ENCODE measurements around the gene ZNF343.
"Not testable (repeated sequence)": the region's sequence is repeated elsewhere in the genome, so short reads cannot be mapped to it uniquely, and the experiment has no call there.

Gene ZNF343

DNA sequence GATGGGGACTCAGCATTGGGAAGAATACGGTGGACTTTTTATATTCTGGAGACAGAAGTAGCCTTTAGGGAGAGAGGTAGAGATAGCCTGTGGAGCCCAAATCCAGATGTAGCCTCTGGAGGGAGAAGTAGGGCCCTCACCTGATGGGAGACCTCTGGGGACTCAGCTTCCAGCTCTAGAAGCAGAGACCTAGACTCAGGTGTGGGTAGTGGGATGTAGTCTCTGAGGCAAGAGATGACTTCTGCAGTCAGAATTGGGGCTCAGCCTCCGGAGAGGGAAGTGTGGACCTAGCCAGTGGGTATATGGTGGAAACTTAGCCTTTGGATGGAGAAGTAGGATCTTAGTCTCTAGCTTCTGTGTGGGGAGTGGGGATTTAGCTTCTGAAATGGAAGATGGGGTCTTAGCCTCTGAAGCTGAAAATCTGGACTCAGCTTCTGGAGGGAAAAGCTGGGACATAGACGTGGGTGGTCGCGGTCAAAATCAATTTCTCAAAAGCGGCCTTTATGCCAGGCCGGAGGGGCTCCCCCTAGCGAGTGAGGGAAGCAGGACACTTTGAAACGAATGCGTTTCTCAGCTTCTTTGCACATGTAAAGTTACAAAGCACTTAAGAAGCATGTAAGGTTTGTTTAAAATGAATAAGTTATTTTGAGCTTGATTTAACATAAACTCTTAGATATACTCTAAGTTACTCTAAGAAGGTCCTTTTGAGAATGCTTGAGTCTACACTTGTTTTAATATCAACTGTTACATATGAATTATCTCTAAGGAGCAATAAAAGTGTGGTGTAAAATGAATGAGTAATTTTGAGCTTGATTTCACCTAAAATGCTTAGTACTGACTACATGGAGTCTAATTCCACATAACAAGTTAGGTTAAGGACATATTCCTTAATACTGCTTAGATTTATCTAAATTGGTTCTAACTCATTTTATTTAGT lies 12.9 kb upstream of the ZNF343 start:
- peak; percentile 49 for DNase-seq

DNA sequence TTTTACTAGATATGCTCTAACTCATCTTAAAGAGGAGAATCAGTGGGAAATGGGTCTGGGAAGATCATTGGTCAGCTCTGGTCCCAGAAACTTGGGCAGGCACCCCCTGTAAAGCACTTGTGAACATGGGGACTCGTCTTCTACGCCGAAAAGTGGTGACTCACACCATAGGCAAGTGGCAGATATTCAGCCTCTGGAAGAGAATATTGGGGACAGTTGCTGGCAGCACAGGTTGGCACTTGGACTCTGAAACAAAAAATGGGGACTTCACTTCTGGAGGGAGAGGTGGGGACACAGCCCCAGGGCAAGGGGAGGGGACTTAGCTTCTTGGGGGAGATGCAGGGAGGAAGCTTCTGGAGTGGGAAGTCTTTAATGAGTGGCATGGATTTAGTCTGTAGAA lies 11.9 kb upstream of the ZNF343 start:
- no peak for DNase-seq

DNA sequence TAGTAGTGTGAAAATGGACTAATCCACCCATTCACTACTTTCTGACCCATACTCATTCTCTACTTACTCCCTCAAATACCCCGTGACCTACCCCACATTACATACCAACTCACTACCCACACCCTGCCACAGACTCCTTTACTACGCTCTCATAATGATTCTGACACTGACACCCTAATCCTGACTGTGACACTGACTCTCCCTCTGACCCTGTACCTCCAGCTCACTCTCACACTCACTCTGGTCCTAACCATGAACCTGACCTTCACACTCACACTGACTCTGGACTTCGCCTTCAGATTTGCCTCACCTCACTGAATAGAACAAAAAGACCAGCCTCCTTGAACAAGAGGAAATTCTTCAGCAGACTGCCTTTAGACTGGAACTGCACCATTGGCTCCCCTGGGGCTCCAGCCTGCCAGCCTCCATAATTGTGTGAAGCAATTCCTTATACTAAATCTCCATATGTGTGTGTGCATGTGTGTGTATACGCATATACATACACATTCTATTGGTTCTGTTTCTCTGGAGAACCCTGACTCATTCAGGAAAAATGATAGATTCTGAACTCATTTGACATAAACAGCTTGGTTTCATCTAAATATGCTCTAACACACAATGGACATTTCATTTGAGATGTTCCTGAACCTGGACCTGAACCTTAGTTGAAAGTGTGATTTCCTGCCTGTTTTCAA lies 10.5 kb upstream of the ZNF343 start:
- peak; percentile 90 for DNase-seq

DNA sequence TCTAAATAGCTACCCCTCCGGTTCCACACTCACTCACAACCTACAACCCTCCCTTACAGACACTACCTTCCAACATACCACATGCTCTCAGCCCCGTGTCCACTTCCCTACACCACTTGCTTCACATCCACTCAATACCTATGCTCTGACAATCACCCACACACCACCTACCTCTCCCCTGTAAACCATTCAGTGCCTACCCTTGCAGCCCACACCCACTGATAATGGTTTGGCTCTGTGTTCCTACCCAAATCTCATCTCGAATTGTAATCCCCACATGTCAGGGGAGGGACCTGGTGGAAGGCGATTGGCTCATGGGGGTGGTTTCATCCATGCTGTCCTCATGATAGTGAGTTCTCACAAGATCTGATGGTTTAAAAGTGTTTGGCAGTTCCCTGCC lies 9.8 kb upstream of the ZNF343 start:
- no peak for DNase-seq

DNA sequence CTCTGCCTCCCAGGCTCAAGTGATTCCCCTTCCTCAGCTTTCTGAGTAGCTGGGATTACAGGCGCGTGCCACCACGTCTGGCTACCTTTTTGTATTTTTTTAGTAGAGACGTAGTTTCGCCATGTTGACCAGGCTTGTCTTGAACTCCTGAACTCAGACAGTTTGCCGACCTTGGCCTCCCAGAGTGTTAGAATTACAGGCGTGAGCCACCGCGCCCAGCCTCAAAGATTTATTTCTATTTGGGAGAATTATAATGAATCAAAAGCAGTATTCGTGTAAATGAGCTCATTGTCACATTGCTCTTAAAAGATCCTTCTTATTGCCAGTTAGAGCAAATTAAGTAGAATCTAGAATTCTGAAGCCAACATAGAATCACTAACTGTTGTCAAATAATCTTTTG lies 9.4 kb upstream of the ZNF343 start:
- DNase-seq: no peak

DNA sequence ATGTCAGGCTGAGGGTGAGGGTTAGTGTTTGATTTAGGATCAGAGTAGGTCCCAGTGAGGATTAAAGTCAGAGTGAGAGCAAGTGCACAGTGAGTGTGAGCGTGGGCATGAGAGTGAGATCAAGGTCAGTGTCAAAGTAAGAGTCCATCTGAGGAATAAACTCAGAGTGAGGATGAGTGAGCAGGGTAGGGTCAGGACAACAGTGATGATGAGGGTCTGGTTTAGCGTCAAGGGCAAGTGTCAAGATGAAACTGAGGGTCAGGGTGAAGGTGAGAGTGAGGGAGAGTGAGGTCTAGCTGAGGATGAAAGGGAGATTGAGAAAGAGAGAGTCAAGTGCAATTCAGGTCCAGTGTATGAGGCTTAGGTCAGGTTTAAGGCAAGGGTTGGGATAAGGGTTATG lies 7.7 kb upstream of the ZNF343 start:
- no peak for DNase-seq

DNA sequence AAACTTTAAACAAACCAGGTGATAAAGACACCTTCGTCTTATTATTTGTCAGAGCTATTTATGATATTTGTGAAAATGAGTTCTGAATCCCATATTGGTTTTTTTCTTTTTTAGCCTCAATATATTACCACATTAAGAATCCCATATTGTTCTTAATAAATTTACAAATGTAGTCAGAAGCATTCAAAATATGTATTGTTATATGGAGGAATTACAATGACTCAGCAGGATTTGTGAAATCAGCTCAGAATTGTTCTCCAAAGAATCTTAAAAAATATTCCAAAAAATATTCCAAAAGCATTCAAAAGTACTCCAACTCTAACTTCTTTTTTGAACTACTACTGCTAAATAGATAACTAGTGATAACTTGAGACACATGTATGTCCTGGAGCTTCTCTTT lies 6.5 kb upstream of the ZNF343 start:
- DNase-seq: peak; percentile 32

DNA sequence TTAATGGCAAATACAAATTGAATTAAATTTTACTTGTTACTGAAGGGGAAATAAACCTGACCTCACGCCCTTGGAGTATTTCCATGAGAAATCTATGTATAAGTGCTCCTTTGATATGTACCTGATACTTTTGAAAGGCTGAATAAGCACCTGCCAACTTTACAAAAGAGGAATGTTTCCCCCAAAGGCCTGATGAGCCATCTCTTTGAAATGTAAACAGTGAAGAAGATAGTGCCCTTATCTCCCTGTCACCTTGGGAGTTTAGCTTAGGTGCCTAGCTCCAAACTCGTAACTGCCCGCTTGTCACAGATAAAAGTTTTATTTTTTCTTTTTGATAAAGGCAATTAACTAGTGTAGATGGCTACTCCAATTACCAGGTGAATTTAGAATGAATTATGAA lies 1.1 kb upstream of the ZNF343 start:
- DNase-seq: no peak

DNA sequence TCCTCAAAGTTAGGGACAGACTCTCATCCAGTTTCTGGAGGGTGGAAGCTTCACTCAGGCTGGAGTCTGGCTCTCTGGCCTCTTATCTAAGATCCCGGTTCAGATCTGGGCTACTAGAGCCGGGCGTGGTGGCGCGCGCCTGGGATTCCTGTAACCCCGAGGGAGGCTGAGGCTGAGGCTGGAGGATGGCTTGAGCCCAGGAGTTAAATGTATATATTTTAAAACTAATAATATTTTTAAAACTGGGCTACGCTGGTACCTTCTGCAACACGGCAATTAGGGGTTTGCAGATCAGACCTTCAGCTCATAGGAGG lies 710 bp upstream of the ZNF343 start:
- DNase-seq: peak; percentile 44

DNA sequence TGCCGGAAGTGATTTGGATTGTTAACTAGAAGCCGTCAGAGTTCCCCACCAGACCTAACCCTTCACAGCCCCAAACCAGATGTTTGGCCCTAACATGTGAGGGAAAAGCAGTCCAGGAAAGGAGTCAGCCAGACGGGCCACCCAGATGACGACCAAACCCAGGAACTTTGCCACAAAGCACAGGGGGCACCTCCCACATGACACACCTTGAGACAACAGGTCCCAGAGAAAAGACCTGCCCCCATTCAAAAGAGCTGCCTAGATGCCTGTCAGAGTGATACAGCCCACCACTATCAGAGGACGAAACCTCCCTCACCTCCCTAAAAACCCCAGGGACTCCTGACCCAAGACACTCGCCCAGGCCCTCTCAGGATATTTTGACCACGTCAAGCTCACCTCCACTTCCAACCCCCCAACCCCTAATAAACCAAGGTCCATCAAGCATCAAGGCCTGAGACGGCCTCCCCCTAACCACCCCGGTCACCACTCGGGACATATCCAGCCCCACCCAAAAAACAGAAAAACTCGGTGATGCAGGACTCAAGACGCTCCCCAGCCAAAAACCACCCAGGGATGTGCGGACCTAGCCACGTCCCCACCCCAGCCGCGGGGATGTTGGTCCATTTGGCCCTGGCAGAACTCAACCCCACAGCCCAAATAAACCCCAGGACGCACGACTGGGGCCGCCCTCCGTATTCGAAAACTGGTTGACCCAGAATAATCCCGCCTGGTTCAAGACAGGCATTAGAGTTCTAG lies 662 bp downstream of the ZNF343 start:
- peak; percentile 35 for DNase-seq

DNA sequence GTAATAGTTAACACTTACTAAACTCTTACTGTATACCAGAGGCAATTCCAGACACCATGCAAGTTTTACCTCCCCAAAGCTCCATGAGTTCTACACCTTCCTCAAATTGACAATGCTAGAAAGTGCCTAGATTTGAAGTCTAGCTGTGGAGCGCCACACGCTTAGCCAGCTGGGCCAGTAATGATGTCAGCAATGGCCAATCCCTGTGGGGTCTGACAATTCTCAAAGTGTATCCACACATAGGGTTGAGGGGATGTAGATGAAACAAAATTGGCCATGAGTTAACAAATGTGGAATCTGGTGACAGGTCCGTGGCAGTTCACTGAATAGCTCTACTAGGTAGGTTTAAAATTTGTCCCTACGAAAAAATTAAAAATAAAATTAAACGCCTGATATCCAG lies 1.3 kb downstream of the ZNF343 start:
- DNase-seq: peak; percentile 26

DNA sequence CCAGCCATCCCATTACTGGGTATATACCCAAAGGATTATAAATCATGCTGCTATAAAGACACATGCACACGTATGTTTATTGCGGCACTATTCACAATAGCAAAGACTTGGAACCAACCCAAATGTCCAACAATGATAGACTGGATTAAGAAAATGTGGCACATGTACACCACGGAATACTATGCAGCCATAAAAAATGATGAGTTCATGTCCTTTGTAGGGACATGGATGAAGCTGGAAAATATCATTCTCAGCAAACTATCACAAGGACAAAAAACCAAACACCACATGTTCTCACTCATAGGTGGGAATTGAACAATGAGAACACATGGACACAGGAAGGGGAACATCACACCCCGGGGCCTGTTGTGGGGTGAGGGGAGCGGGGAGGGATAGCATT lies 2.3 kb downstream of the ZNF343 start:
- DNase-seq: not testable (repeated sequence)

DNA sequence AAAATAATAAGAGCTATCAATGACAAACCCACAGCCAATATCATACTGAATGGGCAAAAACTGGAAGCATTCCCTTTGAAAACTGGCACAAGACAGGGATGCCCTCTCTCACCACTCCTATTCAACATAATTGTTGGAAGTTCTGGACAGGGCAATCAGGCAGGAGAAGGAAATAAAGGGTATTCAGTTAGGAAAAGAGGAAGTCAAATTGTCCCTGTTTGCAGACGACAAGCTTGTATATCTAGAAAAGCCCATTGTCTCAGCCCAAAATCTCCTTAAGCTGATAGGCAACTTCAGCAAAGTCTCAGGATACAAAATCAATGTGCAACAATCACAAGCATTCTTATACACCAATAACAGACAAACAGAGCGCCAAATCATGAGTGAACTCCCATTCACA lies 3.9 kb downstream of the ZNF343 start:
- not testable (repeated sequence) for DNase-seq

DNA sequence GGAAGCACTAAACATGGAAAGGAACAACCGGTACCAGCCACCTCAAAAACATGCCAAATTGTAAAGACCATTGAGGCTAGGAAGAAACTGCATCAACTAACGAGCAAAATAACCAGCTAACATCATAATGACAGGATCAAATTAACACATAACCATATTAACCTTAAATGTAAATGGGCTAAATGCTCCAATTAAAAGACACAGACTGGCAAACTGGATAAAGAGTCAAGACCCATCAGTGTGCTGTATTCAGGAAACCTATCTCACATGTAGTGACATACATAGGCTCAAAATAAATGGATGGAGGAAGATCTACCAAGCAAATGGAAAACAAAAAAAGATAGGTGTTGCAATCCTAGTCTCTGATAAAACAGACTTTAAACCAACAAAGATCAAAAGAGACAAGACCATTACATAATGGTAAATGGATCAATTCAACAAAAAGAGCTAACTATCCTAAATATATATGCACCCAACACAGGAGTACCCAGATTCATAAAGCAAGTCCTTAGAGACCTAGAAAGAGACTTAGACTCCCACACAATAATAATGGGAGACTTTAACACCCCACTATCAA lies 5.8 kb downstream of the ZNF343 start:
- DNase-seq: not testable (repeated sequence)

DNA sequence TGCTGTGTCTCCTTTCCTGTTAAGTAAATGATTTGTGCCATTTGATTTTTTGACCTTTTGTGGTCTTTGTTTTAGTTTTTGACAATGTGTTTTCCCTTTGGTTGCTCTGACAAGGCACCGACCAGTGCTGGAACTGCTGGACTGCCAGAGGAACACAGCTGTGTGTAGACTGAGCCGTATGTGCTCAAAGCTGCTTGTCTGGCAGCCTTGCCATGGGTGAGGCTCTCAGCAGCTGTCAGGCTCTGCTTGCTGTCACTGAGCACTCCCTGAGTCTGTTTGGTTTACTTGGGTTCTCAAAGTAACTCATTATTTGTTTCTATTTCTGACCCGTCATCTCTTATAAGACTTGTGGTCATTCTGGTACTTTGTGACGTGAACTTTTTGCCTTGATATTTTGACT lies 23.1 kb downstream of the ZNF343 start:
- no peak for DNase-seq

DNA sequence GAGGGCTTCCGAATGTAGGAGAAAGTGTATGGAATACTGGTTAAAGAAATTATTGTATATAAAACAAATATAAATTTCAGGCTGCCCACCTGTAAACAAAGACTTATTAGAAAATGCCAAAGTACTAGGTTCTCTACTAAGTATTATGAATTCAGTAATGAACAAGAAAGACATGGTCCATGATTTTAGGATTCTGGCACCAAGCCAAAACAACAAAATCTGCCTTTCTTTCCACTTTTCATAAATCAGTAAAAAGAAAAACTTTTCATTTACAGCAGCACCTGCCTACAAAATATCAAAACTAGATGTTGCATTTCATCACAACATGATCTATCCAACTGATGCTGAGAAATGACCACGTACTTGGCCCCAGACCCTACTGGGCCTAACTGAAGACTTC lies 23.6 kb downstream of the ZNF343 start:
- no peak for DNase-seq

DNA sequence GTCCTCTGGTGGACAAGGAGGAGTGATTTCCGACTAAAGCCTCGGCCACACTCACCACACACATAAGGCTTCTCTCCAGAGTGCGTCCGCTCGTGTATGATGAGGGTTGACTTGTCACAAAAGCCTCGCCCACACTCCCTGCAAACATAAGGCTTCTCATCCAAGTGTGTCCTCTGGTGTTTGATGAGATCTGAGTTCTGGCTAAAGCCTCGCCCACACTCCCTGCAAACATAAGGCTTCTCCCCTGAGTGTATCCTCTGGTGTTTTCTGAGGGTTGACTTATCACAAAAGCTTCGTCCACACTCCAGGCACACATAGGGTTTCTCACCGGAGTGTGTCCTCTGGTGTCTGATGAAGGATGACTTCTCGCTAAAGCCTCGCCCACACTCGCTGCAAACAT lies 25.2 kb downstream of the ZNF343 start:
- DNase-seq: no peak

DNA sequence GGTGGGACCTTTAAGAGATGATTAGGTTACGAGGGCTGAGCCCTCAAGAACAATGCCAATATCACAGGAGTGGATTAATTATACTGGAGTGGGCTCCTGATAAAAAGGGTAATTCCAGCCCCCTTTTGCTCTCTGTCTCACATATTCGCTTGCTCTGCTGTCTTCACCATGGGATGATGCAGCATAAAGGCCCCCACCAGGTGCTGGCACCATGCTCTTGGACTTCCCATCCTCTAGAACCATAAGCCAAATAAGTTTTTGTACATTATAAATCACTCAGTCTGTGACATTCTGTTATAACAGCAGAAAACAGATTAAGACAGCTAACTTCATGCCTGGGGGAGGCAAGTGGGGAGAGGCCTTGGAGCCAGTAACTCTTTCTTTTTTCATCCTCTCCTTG lies 28.3 kb downstream of the ZNF343 start:
- no peak for DNase-seq

DNA sequence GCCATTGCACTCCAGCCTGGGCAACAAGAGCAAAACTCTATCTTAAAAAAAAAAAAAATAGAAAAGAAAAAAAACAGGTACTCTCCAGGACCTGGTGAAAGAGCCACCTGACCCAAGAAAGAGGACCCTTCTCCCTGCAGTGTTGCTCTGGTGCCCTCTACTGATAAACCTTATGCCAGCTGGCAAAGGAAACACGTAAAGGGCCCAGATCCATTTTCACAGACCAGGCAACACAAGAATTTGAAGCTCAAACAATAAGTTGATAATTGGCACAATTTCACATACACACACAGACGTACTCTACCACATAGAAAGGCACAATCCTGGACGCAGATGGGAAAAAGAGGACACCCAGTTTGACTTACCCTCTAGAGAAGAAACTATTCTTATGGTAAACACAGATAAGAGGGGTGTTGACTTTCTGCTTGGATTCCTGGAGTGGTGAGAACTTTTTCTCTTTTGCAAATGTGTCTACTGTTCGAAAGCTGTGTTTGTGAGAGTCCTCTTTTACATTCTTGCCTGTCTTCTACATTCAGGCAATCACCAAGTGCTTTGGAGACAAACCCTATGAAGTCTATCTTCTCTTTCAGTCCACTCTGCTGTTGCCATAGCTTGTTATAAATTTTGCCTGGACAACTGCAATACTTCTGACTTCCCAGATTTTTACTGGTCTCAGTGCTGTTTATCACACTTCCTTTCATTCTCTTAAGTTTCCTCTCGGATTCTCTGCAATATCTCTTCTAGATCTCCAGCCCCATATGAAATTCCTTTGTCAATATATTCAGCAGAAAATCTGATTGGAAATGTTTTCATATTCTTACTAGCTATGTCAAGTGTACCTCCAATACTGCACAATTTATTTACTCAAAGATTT lies 31.7 kb downstream of the ZNF343 start:
- no peak for DNase-seq

DNA sequence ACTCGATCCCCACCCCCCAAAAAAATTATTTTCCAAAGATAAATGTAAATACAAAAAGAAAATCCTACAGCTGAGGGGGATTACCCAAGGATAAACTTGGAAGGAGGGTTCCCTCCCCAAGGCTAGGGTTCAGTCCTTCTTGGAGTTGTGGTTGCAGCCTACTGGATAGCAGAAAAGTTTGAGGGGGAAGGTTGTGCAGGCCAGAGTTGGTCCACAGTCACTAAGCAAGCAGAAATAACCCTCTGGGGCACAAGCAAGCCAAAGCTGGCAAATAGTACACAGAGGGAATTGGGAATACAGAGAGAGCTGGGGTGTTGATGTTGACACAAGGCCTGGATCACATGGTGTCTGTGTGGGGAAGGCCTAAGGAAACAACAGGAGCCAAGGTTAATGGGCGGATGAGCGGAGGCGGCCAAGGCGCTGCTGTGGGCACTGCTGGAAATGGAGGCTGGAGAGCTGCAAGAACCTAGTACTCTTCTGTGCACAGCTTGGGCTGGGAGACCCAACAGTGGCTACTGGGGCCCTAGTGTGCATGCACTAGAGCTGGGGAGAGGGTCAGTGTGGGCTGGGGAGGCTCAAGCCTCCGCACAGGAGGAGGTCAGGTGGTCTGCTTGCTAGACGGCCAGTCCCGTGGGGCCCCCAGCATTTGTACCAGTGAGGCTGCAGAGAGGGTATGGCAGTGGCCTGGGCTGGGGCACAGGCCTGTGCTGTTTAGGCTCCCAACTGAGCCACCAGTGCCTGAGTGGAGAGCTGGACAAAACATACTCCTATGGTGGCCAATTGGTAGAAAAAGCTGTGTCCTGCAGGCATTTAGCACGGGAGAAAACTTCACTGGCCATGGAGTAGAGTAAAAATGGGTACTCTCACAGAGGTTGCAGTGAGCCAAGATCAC lies 32.6 kb downstream of the ZNF343 start:
- DNase-seq: no peak

DNA sequence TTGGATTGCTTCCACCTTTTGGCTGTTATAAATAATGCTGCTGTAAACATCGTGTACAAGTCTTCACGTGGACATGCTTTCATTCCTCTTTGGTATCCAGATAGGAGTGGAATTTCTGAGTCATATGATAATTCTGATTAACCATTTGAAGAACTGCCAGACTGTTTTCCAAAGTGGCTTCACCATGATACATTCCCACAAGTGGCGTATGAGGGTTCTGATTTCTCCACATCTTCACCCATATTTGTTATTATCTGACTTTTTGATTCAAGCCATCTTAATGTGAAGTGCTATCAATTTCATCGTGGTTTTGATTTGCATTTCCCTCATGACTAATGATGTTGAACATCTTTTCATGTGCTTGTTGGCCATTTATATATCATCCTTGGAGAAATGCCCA lies 35.2 kb downstream of the ZNF343 start:
- DNase-seq: peak; percentile 50

Data from fibroblast of skin of scalp (primary cell).